Adrenal gland (tissue), 5 donors: Measurements from ENCODE around the gene TOX3.

Experiments
- POLR2A ChIP-seq, 2 donors: fragments of 450-650 bp; IDR thresholded peaks; one replicate each; pipeline ENCODE4 v1.6.1; 2017; ENCODE audit warnings: antibody characterized with exemption in 2 of 2, mild to moderate bottlenecking in 2 of 2, moderate library complexity in 1 of 2
- TF ChIP-seq, protein P1 (sequence below), 6 experiments: fragments of 450-650 bp in 4 of 6; fragments of 200-600 bp in 2 of 6; sonication (generic) in 1 of 6; IDR thresholded peaks; 1 replicate in 5 of 6; 2 replicates in 1 of 6; pipeline versions ENCODE4 v1.5.1 to v1.8.0; 2016 to 2021; ENCODE audit warnings: antibody characterized with exemption in 6 of 6, mild to moderate bottlenecking in 2 of 6, moderate library complexity in 1 of 6
- donor health status: DM: no; HTN: no; CAD: no.

DNA sequence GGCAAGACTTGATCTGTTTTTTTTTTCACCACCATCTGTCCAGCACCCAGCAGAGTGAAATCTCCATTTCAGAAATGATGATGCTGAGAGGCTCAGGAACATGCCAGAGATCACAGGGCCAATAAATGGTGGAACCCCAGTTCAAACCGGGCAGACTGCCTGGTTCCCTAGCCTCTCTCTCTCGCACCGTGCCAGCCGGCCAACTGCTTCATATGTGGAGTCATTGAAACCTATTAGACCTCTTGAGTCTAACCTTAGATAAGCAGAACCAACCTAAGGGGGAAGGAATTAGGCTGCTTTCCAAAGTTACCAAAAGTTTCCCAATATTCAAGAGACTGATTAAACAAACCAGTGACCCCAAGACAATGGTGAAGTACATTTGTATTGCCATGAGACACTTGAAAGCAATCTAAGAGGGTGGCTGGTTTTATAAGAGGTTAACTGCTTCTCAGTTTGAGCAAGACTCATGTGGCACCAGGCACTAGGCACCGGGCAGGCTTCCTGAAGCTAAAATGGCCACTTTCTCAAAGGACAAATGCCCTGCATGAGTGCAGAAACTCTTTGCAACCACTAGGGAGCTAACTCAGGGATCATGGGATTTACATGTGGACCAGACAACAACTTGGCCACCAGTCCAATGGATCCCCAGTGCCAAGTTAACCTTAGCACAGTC, 18.4 kb downstream of the TOX3 start:
- TF ChIP-seq, protein P1, sequence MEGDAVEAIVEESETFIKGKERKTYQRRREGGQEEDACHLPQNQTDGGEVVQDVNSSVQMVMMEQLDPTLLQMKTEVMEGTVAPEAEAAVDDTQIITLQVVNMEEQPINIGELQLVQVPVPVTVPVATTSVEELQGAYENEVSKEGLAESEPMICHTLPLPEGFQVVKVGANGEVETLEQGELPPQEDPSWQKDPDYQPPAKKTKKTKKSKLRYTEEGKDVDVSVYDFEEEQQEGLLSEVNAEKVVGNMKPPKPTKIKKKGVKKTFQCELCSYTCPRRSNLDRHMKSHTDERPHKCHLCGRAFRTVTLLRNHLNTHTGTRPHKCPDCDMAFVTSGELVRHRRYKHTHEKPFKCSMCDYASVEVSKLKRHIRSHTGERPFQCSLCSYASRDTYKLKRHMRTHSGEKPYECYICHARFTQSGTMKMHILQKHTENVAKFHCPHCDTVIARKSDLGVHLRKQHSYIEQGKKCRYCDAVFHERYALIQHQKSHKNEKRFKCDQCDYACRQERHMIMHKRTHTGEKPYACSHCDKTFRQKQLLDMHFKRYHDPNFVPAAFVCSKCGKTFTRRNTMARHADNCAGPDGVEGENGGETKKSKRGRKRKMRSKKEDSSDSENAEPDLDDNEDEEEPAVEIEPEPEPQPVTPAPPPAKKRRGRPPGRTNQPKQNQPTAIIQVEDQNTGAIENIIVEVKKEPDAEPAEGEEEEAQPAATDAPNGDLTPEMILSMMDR (IDR thresholded peaks at IDR 0.05), result no peak
- TF ChIP-seq POLR2A (IDR thresholded peaks at IDR 0.05), result no peak
